ENCODE measurements around the gene CIZ1. TPM values are rescaled to one million over a fixed set of nuclear protein-coding genes. Genes with fewer than 3 reads are reported as not detected.

Gene CIZ1
- total and polyA plus RNA-seq, 2 of the 13 experiments (the other 11 are each of a cell fraction or from before 2014, with no cell fraction given) = 30.6 to 50.3 TPM

GRCh38 chr9:128149001-128149701 lies 42.2 kb downstream of the CIZ1 start, which contains the start of gene LCN2:
TSS of gene LCN2 (plus strand) at chr9:128149453. CDS start at chr9:128149526, 73 bp downstream.
- H2AFZ ChIP-seq (ENCODE audit: low read length) = no peak within 1 kb of the TSS
- CTCF ChIA-PET (ENCODE audit: low intra/inter-chr PET ratio, low total read pairs) = no interaction called here
- H3K36me3 ChIP-seq (replicated peaks in 1 of 2; ENCODE audit: control insufficient read depth in 1 of 2, insufficient read depth in 2 of 2, low read length in 2 of 2) = no peaks in the 10 kb centered on the region
- peak within 1 kb of the TSS in 2 of 3 experiments; percentile 1 to 59; a peak in 3 of 6 replicates for H3K4me3 ChIP-seq (replicated peaks in 1 of 3; ENCODE audit: insufficient read depth in 1 of 3, low read depth in 2 of 3, low read length in 3 of 3)
- H3K9ac ChIP-seq (ENCODE audit: insufficient read depth, low read depth, low read length) = peak within 1 kb of the TSS; percentile 37; the same call in 1 of the 2 replicates
- intact Hi-C loops (cut with micrococcal nuclease; ENCODE audit: unreplicated experiment) (no loop called here), in situ Hi-C loops (cut with HindIII; ENCODE audit: extremely low pct_ligation_motif_present, low pct_unique_long_range_greater_than_20kb) (no loop called here)
- ATAC-seq (no peak), DNase-seq (ENCODE audit: low spot score) (no peak), FAIRE-seq (no peak)
- H3K27me3 ChIP-seq (ENCODE audit: control insufficient read depth in 1 of 2, insufficient read depth in 2 of 2, low read length in 2 of 2) = peaks cover 9 to 55% of the 10 kb centered on the region in 2 experiments; a peak in 4 of 5 replicates
- no TSS peak for BruUV-seq (replicated peaks)
- H3K9me3 ChIP-seq (ENCODE audit: low read length) = no peaks in the 10 kb centered on the region
- H3K4me1 ChIP-seq (ENCODE audit: insufficient read depth, low read length) = peaks cover 75% of the 10 kb centered on the region
- no peaks in the 10 kb centered on the region for H4K20me1 ChIP-seq (ENCODE audit: insufficient read depth, low read length)
- POLR2A ChIA-PET = interaction anchor here (0.6 to 2.3 kb wide), 3 partner anchors 9 to 11 kb away, joined by 4 to 36 read pairs (median 5); partner anchors contain the start of gene BBLN
- no peak within 1 kb of the TSS for H3K27ac ChIP-seq (ENCODE audit: extremely low read length, insufficient read depth, low read length)
- peak within 1 kb of the TSS; percentile 71 for H3K4me2 ChIP-seq (ENCODE audit: low read depth, low read length)
- 0% methylated on average over 6 of the region's 9 CpGs for WGBS (ENCODE audit: low lambda C conversion rate)
- H3K79me2 ChIP-seq (ENCODE audit: insufficient read depth, low read length) = no peaks in the 10 kb centered on the region
- TF ChIP-seq ZNF83 (CRISPR knock-in tag; IDR thresholded peaks at IDR 0.05; ENCODE audit: borderline replicate concordance) (no peak), TP53 (CRISPR knock-in tag; conservative IDR thresholded peaks at IDR 0.05) (no peak), ATAD3A (CRISPR knock-in tag; IDR thresholded peaks at IDR 0.05) (no peak), MED1 (CRISPR knock-in tag; IDR thresholded peaks at IDR 0.05) (no peak), ZNF10 (CRISPR knock-in tag; IDR thresholded peaks at IDR 0.05; ENCODE audit: borderline replicate concordance, low read depth) (no peak), ZNF569 (CRISPR knock-in tag; IDR thresholded peaks at IDR 0.05; ENCODE audit: borderline replicate concordance) (no peak), RBM22 (optimal IDR thresholded peaks at IDR 0.05; ENCODE audit: low read length) (no peak), NFYB (CRISPR knock-in tag; IDR thresholded peaks at IDR 0.05) (no peak), MAF1 (CRISPR knock-in tag; IDR thresholded peaks at IDR 0.05; ENCODE audit: borderline replicate concordance) (no peak), SNAPC2 (CRISPR knock-in tag; IDR thresholded peaks at IDR 0.05) (no peak), MTA3 (CRISPR knock-in tag; IDR thresholded peaks at IDR 0.05) (no peak), MYNN (CRISPR knock-in tag; IDR thresholded peaks at IDR 0.05; ENCODE audit: low read depth) (no peak), KAT2B (IDR thresholded peaks at IDR 0.05; ENCODE audit: borderline replicate concordance, low read depth, low read length) (no peak), ARNTL (CRISPR knock-in tag; IDR thresholded peaks at IDR 0.05) (no peak), HCFC1 (IDR thresholded peaks at IDR 0.05; ENCODE audit: low read depth, low read length) (no peak), ZNF841 (CRISPR knock-in tag; IDR thresholded peaks at IDR 0.05; ENCODE audit: borderline replicate concordance) (no peak), ZBTB33 (CRISPR knock-in tag; IDR thresholded peaks at IDR 0.05) (no peak)
- TF ChIP-seq, protein P1, sequence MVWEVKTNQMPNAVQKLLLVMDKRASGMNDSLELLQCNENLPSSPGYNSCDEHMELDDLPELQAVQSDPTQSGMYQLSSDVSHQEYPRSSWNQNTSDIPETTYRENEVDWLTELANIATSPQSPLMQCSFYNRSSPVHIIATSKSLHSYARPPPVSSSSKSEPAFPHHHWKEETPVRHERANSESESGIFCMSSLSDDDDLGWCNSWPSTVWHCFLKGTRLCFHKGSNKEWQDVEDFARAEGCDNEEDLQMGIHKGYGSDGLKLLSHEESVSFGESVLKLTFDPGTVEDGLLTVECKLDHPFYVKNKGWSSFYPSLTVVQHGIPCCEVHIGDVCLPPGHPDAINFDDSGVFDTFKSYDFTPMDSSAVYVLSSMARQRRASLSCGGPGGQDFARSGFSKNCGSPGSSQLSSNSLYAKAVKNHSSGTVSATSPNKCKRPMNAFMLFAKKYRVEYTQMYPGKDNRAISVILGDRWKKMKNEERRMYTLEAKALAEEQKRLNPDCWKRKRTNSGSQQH (CRISPR knock-in tag; IDR thresholded peaks at IDR 0.05; ENCODE audit: low read depth) = no peak
- TF ChIP-seq, protein P2, sequence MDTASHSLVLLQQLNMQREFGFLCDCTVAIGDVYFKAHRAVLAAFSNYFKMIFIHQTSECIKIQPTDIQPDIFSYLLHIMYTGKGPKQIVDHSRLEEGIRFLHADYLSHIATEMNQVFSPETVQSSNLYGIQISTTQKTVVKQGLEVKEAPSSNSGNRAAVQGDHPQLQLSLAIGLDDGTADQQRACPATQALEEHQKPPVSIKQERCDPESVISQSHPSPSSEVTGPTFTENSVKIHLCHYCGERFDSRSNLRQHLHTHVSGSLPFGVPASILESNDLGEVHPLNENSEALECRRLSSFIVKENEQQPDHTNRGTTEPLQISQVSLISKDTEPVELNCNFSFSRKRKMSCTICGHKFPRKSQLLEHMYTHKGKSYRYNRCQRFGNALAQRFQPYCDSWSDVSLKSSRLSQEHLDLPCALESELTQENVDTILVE (CRISPR knock-in tag; IDR thresholded peaks at IDR 0.05) = no peak

Measured in HepG2 (cell line).